Aorta (tissue), 5 donors: ENCODE data around the gene TGIF2. TPM values are rescaled to one million over a fixed set of nuclear protein-coding genes. Genes with fewer than 3 reads are reported as not detected.

Source experiments
- ATAC-seq: fragments of 200-7000 bp; cut with Tn5 transposase; one replicate; pipeline ENCODE4 v1.9.1; 2022; ENCODE audit warnings: moderate library complexity; ENCODE audit not compliant: low FRiP score
- DNase-seq, 2 donors: peaks; one replicate each; pipeline ENCODE4 v3.0.0-alpha.2; 2020
- H3K27ac ChIP-seq, 2 donors: one replicate each; pipeline ENCODE4 v1.5.1; 2013; ENCODE audit warnings: low read length in 2 of 2, mild to moderate bottlenecking in 2 of 2, moderate library complexity in 2 of 2, control low read depth in 1 of 2, inconsistent platforms in 1 of 2, low read depth in 1 of 2
- H3K27me3 ChIP-seq, 2 donors: one replicate each; pipeline ENCODE4 v1.6.1; 2013; ENCODE audit warnings: control low read depth in 1 of 2, low read length in 1 of 2, mild to moderate bottlenecking in 1 of 2, moderate library complexity in 1 of 2; ENCODE audit not compliant: insufficient read depth in 2 of 2, control insufficient read depth in 1 of 2
- H3K36me3 ChIP-seq, 2 donors: one replicate each; pipeline ENCODE4 v1.6.1; 2013; ENCODE audit warnings: control low read depth in 1 of 2, low read length in 1 of 2, mild to moderate bottlenecking in 1 of 2; ENCODE audit not compliant: insufficient read depth in 2 of 2, control insufficient read depth in 1 of 2
- H3K4me1 ChIP-seq, 2 donors: one replicate each; pipeline ENCODE4 v1.6.1; 2013; ENCODE audit warnings: low read length in 2 of 2, control low read depth in 1 of 2, mild to moderate bottlenecking in 1 of 2, moderate library complexity in 1 of 2; ENCODE audit not compliant: insufficient read depth in 2 of 2, control insufficient read depth in 1 of 2
- H3K4me3 ChIP-seq, 2 donors: one replicate each; pipeline ENCODE4 v1.5.1; 2013; ENCODE audit warnings: low read length in 2 of 2, control low read depth in 1 of 2, mild to moderate bottlenecking in 1 of 2
- H3K9me3 ChIP-seq: one replicate; pipeline ENCODE4 v1.6.1; 2013; ENCODE audit warnings: mild to moderate bottlenecking, low read length; ENCODE audit not compliant: control insufficient read depth
- WGBS, 2 donors: extraction: QIAGEN DNeasy Blood & Tissue Kit; methylation state at CpG; one replicate each; pipeline ENCODE4 v1.1.7; 2013; 5-methylcytosine and 5-hydroxymethylcytosine counted together
- intact Hi-C, 2 donors: fragments of 100-400 bp; cut with DNase I; formaldehyde crosslinking; loops; one replicate each; pipeline versions ENCODE4 v1.14.2 to v1.15.0; 2022
- polyA plus RNA-seq, 2 donors: library from polyadenylated mRNA; stranded (reverse); fragments of 200-250 nt; gene quantifications; one replicate each; pipeline ENCODE4 v1.2.3, GENCODE V29; 2013
- total RNA-seq, 2 donors: library from RNA; stranded (reverse); fragmentation: NEBNext Ultra II Directional; extraction: Animal tissue kit (Norgen Biotek cat#: 25700); gene quantifications; one replicate each; pipeline ENCODE4 v1.2.1, GENCODE V29; 2021
- donor health status: healthy with polysubstance abuse.
- donor health status: Bipolar disorder and iron deficiency.
- donor health status: DM: no; HTN: no; CAD: no.
- donor health status: DM: no; HTN: no; CAD: no.
- donor health status: DM: yes; HTN: yes; CAD: no.

Gene TGIF2
- total and polyA plus RNA-seq, 4 donors, result 3.6 to 12.8 (median 8.5) TPM

GRCh38 chr20:36571564-36572504 is 1.6 kb upstream of the TGIF2 start:
- Histone ChIP-seq H3K9me3 (no peaks in the 10 kb centered on the region), H3K27me3 (no peaks in the 10 kb centered on the region), H3K27ac (peak overlapping the region; percentile 12 to 46), H3K4me3 (no peak overlapping the region), H3K36me3 (no peaks in the 10 kb centered on the region), H3K4me1 (no peaks in the 10 kb centered on the region)
- intact Hi-C loops, result loop anchor here in 1 of 2 donors (5.0 kb wide), 1 partner anchor 35 kb away; the partner anchor contains the start of gene RAB5IF
- WGBS, 2 donors, result 75 to 77% methylated on average over 17 of the region's 17 CpGs
- no peak for DNase-seq
- no peak for ATAC-seq

GRCh38 chr20:36572701-36573102 is 695 bp upstream of the TGIF2 start:
- WGBS, 2 donors, result 22 to 23% methylated on average over 20 of the region's 20 CpGs
- no peaks in the 10 kb centered on the region for H3K36me3 ChIP-seq
- H3K27ac ChIP-seq, result peak overlapping the region; percentile 46
- DNase-seq, result no peak
- H3K4me1 ChIP-seq, result no peaks in the 10 kb centered on the region
- ATAC-seq, result peak; percentile 20
- H3K9me3 ChIP-seq, result no peaks in the 10 kb centered on the region
- no peaks in the 10 kb centered on the region for H3K27me3 ChIP-seq
- no peak overlapping the region for H3K4me3 ChIP-seq
- intact Hi-C loops, result loop anchor here in 1 of 2 donors (5.0 kb wide), 1 partner anchor 35 kb away; the partner anchor contains the start of gene RAB5IF

GRCh38 chr20:36573798-36574365 is 485 bp downstream of the TGIF2 start:
- WGBS, 2 donors, result 0 to 1% methylated on average over 29 to 53 of the region's 53 CpGs
- Histone ChIP-seq H3K36me3 (no peaks in the 10 kb centered on the region), H3K4me3 (peak overlapping the region; percentile 48 to 69), H3K9me3 (no peaks in the 10 kb centered on the region), H3K27ac (peak overlapping the region in 1 of 2 donors; percentile 39), H3K27me3 (no peaks in the 10 kb centered on the region), H3K4me1 (no peaks in the 10 kb centered on the region)
- DNase-seq, result peak; percentile 65 to 83
- intact Hi-C loops, result loop anchor here in 1 of 2 donors (5.0 kb wide), 1 partner anchor 33 kb away; the partner anchor contains the start of gene RAB5IF
- peak; percentile 4 for ATAC-seq

GRCh38 chr20:36574366-36575135 is 1.2 kb downstream of the TGIF2 start:
- Histone ChIP-seq H3K36me3 (no peaks in the 10 kb centered on the region), H3K27me3 (no peaks in the 10 kb centered on the region), H3K4me1 (no peaks in the 10 kb centered on the region), H3K9me3 (no peaks in the 10 kb centered on the region), H3K27ac (peak overlapping the region in 1 of 2 donors; percentile 30), H3K4me3 (peak overlapping the region; percentile 48 to 69)
- intact Hi-C loops, result loop anchor here in 1 of 2 donors (5.0 kb wide), 1 partner anchor 33 kb away; the partner anchor contains the start of gene RAB5IF
- 0 to 1% methylated on average over 44 to 65 of the region's 69 CpGs for WGBS, 2 donors
- ATAC-seq (peak; percentile 55), DNase-seq (peak; percentile 58 to 86)

GRCh38 chr20:36576081-36576445 is 2.7 kb downstream of the TGIF2 start:
- Histone ChIP-seq H3K36me3 (peaks cover 0 to 1% of the 10 kb centered on the region in 2 donors), H3K27ac (no peak overlapping the region), H3K27me3 (no peaks in the 10 kb centered on the region), H3K9me3 (no peaks in the 10 kb centered on the region), H3K4me1 (no peaks in the 10 kb centered on the region), H3K4me3 (no peak overlapping the region)
- DNase-seq (no peak), ATAC-seq (no peak)
- 38 to 50% methylated on average over 1 of the region's 1 CpG for WGBS, 2 donors
- intact Hi-C loops, result no loop called here

- 97 to 98% methylated on average over 15 of the region's 15 CpGs for WGBS, 2 donors
Measured at GRCh38 chr20:36578356-36579041, 5.1 kb downstream of the TGIF2 start.

GRCh38 chr20:36579996-36580545 is 6.7 kb downstream of the TGIF2 start:
- WGBS, 2 donors, result 93 to 98% methylated on average over 2 of the region's 2 CpGs
- H3K27me3 ChIP-seq, result no peaks in the 10 kb centered on the region
- ATAC-seq, result no peak
- no peaks in the 10 kb centered on the region for H3K4me1 ChIP-seq
- peaks cover 0 to 2% of the 10 kb centered on the region in 2 donors for H3K36me3 ChIP-seq
- no peaks in the 10 kb centered on the region for H3K9me3 ChIP-seq
- no peak for DNase-seq
- no peak overlapping the region for H3K4me3 ChIP-seq
- intact Hi-C loops, result no loop called here
- no peak overlapping the region for H3K27ac ChIP-seq

More at GRCh38 chr20:36578356-36579041, 5.1 kb downstream of the TGIF2 start:
- peaks cover 0 to 2% of the 10 kb centered on the region in 2 donors for H3K36me3 ChIP-seq
- no peaks in the 10 kb centered on the region for H3K4me1 ChIP-seq
- intact Hi-C loops, result no loop called here
- no peaks in the 10 kb centered on the region for H3K9me3 ChIP-seq
- H3K27ac ChIP-seq, result no peak overlapping the region
- H3K27me3 ChIP-seq, result no peaks in the 10 kb centered on the region
- DNase-seq (no peak), ATAC-seq (no peak)
- H3K4me3 ChIP-seq, result no peak overlapping the region

GRCh38 chr20:36582322-36582721 is 8.9 kb downstream of the TGIF2 start:
- DNase-seq (no peak), ATAC-seq (no peak)
- Histone ChIP-seq H3K4me1 (no peaks in the 10 kb centered on the region), H3K27ac (no peak overlapping the region), H3K36me3 (peaks cover 0 to 3% of the 10 kb centered on the region in 2 donors), H3K4me3 (no peak overlapping the region), H3K9me3 (no peaks in the 10 kb centered on the region), H3K27me3 (no peaks in the 10 kb centered on the region)
- WGBS, 2 donors, result 80 to 86% methylated on average over 4 of the region's 4 CpGs
- intact Hi-C loops, result no loop called here
